Right renal pelvis (tissue), 4 donors: Measurements from ENCODE around the gene CYB5R4. TPM values are rescaled to one million over a fixed set of nuclear protein-coding genes. Genes with fewer than 3 reads are reported as not detected.
"Not testable (repeated sequence)": the region's sequence is repeated elsewhere in the genome, so short reads cannot be mapped to it uniquely, and the experiment has no call there.

Experiments used
- DNase-seq, 4 donors: peaks; one replicate each; pipeline ENCODE4 v3.0.0-alpha.2; 2013; ENCODE audit warnings: low read depth in 4 of 4, low spot score in 3 of 4, missing footprints in 1 of 4
- polyA plus RNA-seq, 4 donors: library from polyadenylated mRNA; unstranded; fragments of 120-200 nt; gene quantifications; one replicate each; pipeline ENCODE4 v1.2.1, GENCODE V29; 2013; ENCODE audit not compliant: insufficient read length in 4 of 4

CYB5R4 gene
- polyA plus RNA-seq, 4 donors, result 9.6 to 13.2 (median 10.4) TPM

DNA sequence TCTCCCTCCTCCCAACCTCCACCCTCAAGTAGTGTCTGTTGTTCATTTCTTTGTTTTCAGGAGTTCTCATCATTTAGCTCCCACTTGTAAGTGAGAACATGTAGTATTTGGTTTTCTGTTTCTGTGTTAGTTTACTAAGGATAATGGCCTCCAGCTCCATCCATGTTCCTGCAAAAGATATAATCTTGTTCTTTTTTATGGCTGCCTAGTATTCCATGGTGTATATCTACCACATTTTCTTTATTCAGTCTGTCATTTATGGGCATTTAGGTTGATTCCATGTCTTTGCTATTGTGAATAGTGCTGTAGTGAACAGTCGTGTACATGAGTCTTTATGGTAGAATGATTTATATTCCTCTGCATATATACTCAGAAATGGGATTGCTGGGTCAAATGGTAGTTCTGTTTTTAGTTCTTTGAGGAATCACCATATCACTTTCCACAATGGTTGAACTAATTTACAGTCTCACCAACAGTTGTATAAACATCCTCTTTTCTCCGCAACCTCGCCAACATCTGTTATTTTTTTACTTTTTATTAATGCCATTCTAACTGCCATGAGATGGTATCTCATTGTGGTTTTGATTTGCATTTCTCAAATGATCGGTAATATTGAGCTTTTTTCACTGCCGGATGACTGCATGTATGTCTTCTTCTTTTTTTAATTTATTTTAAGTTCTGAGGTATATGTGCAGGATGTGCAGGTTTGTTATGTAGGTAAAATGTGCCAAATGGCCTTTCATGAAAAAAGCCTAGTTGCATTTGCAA, 48.3 kb downstream of the CYB5R4 start:
- DNase-seq, result not testable (repeated sequence)

DNA sequence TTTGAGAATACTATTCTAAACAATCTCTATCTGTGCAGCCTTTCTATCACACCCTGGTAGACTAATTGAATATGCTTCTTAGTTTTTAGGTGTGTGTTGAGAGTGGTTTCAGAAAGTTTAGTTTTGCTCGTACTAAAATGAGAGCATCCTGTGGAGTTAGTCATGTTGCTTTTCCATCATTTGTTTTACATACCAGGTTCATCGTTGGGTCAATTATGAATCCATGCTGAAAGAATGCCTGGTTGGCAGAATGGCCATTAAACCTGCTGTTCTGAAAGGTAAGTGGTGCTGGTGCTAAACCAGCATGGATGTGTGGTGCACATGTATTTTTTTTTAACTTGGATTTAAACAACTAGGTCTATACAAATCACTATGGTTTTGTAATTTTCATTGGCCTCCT, 49.3 kb downstream of the CYB5R4 start:
- no peak for DNase-seq

- no peak for DNase-seq
These were observed 51.8 kb downstream of the CYB5R4 start for GRCh38 chr6:83911278-83911677.

DNA sequence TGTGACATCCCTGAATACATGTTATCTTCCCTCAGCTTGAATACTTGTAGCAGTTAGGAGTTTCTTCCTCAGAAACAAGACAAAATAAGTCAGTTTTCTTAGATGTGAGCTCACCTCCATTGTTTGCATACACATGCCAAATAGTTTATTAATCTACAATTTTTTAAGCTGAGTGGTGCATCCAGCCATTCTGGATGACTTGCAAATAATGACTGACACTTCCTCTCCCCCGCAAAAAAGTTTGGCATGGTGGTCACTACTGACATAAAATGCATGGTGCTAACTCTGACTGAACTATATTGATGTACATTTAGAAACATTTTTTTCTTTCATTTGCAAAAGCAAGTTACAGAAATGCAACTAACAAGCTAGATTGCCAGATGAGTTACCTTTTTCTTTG, 55.5 kb downstream of the CYB5R4 start:
- DNase-seq, result no peak

DNA sequence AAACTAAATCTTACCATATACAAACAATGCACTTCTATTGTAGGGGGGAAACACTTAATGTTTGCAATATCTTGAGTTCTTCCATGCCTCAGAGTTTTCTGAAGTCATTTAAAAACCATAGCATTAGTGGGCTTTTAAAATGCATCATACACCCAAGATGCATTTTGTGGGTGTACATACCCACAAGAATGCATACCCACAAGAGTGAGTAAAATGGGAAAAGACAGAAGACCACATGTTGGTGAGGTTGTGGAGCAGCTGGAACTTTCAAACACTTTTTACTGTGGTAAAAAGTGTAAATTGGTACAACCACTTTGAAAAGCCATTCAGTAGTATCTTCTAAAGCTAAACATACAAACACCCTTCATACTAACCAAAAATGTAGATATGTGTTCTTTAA, 57.5 kb downstream of the CYB5R4 start:
- DNase-seq, result no peak

GRCh38 chr6:83920017-83920416, 60.5 kb downstream of the CYB5R4 start:
- DNase-seq, result no peak

DNA sequence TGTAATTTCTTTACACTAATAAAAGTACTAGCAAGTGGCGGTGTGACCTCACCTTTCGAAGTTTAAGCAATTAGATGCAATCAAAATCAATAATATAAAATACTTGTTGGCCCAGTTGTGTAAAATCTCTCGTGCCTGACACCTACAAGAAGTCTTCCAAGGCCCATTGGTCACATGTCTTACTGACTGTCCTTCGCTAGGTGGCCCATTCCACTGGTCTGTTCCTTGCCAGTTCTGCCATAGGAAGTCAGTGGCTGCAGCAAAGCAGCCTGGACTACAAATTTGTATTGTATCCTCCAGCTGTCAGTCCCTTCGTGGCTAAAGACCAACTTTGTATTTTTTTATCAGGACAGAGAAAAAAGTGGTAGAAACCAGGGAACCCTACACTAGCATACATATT, 61.8 kb downstream of the CYB5R4 start:
- DNase-seq, result no peak

GRCh38 chr6:83927470-83927869, 68.0 kb downstream of the CYB5R4 start:
- DNase-seq, result no peak

DNA sequence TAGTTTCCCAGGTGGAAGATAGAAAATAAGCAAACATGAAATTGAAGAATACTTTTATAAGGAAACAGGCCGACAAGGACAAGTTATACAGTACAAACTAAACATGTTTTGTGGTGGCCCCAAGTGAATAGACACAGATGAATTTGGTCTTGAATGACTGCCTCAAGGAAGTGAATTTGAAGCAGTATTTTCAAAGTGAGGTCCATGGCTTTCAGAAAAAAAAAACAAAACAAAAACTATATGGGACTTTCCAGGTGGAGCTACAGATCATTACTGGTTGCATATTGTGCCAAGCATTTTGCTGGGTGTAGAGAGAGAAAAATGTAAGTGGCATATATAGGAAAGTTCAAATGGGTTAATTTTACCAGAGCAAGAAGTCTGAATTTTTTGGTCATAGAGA, 68.8 kb downstream of the CYB5R4 start:
- DNase-seq, result no peak

DNA sequence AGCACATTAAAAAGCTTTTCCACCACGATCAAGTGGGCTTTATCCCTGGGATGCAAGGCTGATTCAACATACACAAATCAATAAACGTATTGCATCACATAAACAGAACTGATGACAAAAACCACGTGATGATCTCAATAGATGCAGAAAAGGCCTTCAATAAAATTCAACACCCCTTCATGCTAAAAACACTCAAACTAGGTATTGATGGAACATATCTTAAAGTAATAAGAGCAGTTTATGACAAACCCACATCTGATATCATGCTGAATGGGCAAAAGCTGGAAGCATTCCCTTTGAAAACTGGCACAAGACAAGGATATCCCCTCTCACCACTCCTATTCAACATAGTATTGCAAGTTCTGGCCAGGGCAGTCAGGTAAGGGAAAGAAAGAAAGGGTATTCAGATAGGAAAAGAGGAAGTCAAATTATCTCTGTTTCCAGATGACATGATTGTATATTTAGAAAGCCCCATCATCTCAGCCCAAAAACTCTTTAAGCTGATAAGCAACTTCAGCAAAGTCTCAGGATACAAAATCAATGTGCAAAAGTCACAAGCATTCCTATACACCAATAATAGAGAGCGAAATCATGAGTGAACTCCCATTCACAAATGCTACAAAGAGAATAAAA, 86.8 kb downstream of the CYB5R4 start:
- DNase-seq, result not testable (repeated sequence)

DNA sequence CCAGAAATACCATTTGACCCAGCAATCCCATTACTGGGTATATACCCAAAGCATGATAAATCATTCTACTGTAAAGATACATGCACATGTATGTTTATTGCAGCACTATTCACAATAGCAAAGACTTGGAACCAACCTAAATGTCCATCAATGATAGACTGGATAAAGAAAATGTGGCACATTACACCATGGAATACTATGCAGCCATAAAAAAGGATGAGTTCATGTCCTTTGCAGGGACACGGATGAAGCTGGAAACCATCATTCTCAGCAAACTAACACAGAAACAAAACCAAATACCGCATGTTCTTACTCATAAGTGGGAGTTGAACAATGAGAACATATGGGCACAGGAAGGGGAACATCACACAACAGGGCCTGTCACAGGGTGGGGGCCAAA, 88.5 kb downstream of the CYB5R4 start:
- DNase-seq, result not testable (repeated sequence)

- no peak for DNase-seq
These were observed 89.4 kb downstream of the CYB5R4 start for GRCh38 chr6:83948851-83949250.

GRCh38 chr6:83951423-83951822, 91.9 kb downstream of the CYB5R4 start:
- DNase-seq, result not testable (repeated sequence)

GRCh38 chr6:83952830-83953229, 93.3 kb downstream of the CYB5R4 start:
- DNase-seq, result no peak

DNA sequence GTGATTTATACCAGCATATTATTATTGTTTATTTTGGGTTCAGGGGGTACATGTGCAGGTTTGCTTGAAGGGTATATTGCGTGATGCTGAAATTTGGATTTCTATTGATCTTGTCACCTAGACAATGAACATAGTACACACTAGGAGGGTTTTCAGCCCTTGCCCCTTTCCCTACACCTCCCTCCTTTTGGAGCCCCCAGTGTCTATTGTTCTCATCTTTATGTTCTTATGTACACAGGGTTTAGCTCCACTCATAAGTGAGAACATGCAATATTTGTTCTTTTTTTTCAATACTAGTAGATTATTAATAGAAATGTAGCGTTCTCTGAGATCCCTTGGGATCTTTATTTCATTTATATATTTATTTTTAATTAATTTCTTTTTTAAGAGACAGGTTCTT, 94.9 kb downstream of the CYB5R4 start:
- no peak for DNase-seq

GRCh38 chr6:83958241-83958685, 98.8 kb downstream of the CYB5R4 start:
- no peak for DNase-seq

DNA sequence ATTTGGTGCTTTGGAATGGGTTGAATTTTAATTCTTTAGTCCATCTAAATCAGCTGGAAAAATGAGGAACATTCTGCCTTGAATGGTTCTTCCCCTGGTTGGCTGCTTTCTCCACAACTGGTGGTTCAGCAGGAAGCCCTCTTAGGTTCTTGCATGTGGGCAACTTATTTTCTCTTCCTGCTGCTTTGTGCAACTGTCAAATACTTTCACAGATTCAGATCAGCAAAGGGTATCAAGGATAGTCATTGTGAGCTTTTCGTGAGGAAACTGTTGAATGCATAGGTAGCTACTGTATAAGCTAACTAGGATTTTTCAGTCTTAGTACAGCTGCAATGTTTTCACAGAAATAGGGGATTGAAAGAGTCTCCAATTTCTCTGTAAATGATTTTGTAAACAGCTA, 101.2 kb downstream of the CYB5R4 start:
- DNase-seq, result no peak

DNA sequence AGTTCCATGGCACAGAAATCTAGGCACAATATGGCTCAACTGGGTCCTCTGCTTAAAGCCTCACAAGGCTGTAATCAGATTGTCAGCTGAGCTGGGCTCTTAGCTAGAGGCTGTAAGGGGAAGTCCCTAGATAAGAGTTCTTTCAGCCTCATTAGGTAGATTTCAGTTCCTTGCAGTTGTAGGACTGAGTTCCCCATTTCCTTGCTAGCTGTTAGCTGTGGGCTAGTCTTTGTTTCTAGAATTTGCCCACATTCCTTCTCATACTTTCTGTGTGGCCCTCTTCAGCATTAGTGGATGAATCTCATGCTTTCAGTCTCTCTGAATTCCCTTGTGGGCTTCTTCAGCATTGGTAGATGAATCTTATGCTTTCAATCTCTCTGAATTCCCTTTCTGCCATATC, 103.1 kb downstream of the CYB5R4 start:
- DNase-seq, result no peak

DNA sequence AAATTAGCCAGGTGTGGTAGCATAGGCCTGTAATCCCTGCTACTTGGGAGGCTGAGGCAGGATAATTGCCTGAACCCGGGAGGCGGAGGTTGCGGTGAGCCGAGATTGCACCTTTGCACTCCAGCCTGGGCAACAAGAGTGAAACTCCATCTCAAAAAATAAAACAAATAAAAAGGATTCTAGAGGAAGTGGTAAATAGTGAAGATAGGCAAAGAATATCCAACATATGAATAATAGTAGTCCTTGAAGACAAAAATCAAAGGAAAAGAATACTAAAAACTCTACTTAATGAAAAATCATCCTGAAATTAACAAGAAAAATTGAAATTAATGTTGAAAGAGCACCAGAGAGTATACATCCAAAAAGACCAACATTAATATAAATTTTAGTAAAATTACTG, 107.0 kb downstream of the CYB5R4 start:
- DNase-seq, result no peak

GRCh38 chr6:83970582-83970981, 111.1 kb downstream of the CYB5R4 start:
- no peak for DNase-seq

- no peak for DNase-seq
These were observed 115.0 kb downstream of the CYB5R4 start for GRCh38 chr6:83974409-83975050.
